ENCODE measurements around the gene ZNF776.
"Not testable (repeated sequence)": the region's sequence is repeated elsewhere in the genome, so short reads cannot be mapped to it uniquely, and the experiment has no call there.

Gene ZNF776

GRCh38 chr19:57746580-57747471 is at the start of gene ZNF776:
ZNF776 (plus strand) TSS chr19:57746815; CDS start chr19:57747059, 244 bp downstream.
- DNase-seq (ENCODE audit: low spot score) = peak; percentile 92

GRCh38 chr19:57701625-57702024 is 45.0 kb upstream of the ZNF776 start:
- DNase-seq (ENCODE audit: low spot score) = no peak

GRCh38 chr19:57706346-57706745 is 40.3 kb upstream of the ZNF776 start:
- DNase-seq (ENCODE audit: low spot score) = no peak

GRCh38 chr19:57708641-57709361 is 37.8 kb upstream of the ZNF776 start, which contains the start of gene ZNF154:
ZNF154 (minus strand) TSS chr19:57709204; CDS start chr19:57708971, 233 bp downstream.
- no peak for DNase-seq (ENCODE audit: low spot score)

- no peak for DNase-seq (ENCODE audit: low spot score)
These were observed 37.0 kb upstream of the ZNF776 start for GRCh38 chr19:57709616-57710015.

GRCh38 chr19:57712222-57712621 is 34.4 kb upstream of the ZNF776 start:
- DNase-seq (ENCODE audit: low spot score) = no peak

GRCh38 chr19:57719424-57719823 is 27.2 kb upstream of the ZNF776 start:
- DNase-seq (ENCODE audit: low spot score) = no peak

- DNase-seq (ENCODE audit: low spot score) = no peak
These were observed 26.6 kb upstream of the ZNF776 start for GRCh38 chr19:57719901-57720519.

- DNase-seq (ENCODE audit: low spot score) = no peak
These were observed 25.7 kb upstream of the ZNF776 start for GRCh38 chr19:57720878-57721277.

- not testable (repeated sequence) for DNase-seq (ENCODE audit: low spot score)
These were observed 8.3 kb upstream of the ZNF776 start for GRCh38 chr19:57738320-57738719.

- not testable (repeated sequence) for DNase-seq (ENCODE audit: low spot score)
These were observed 7.8 kb upstream of the ZNF776 start for GRCh38 chr19:57738770-57739169.

GRCh38 chr19:57747472-57747807 is 825 bp downstream of the ZNF776 start:
- DNase-seq (ENCODE audit: low spot score) = no peak

GRCh38 chr19:57748029-57748428 is 1.4 kb downstream of the ZNF776 start:
- no peak for DNase-seq (ENCODE audit: low spot score)

GRCh38 chr19:57754091-57754673 is 7.6 kb downstream of the ZNF776 start:
- DNase-seq (ENCODE audit: low spot score) = no peak

- no peak for DNase-seq (ENCODE audit: low spot score)
These were observed 8.4 kb downstream of the ZNF776 start for GRCh38 chr19:57755031-57755430.

- DNase-seq (ENCODE audit: low spot score) = no peak
These were observed 11.3 kb downstream of the ZNF776 start for GRCh38 chr19:57757941-57758340.

- no peak for DNase-seq (ENCODE audit: low spot score)
These were observed 12.5 kb downstream of the ZNF776 start for GRCh38 chr19:57759096-57759495.

- peak; percentile 92 for DNase-seq (ENCODE audit: low spot score)
These were observed 22.9 kb downstream of the ZNF776 start, which contains the start of gene ZNF586 for GRCh38 chr19:57769345-57770131. ZNF586 (plus strand) TSS chr19:57769676; CDS start chr19:57769843, 167 bp downstream.

GRCh38 chr19:57771417-57771816 is 24.8 kb downstream of the ZNF776 start:
- DNase-seq (ENCODE audit: low spot score) = no peak

- no peak for DNase-seq (ENCODE audit: low spot score)
These were observed 26.9 kb downstream of the ZNF776 start for GRCh38 chr19:57773488-57773887.

- DNase-seq (ENCODE audit: low spot score) = no peak
These were observed 30.2 kb downstream of the ZNF776 start for GRCh38 chr19:57776764-57777296.

Measured in activated CD4-positive, alpha-beta T cell treated with anti-CD3 and anti-CD28 coated beads, Interleukin-2, Interleukin-4, amounts not matched to agents 100 ng/mL and 50 ng/mL, durations not matched to agents 16 hours and 8 hours (primary cell).